ENCODE results near the gene USH2A. TPM values are rescaled to one million over a fixed set of nuclear protein-coding genes. Genes with fewer than 3 reads are reported as not detected.

The USH2A gene
- total RNA-seq, 1 experiment from 2014 or later, result not detected

DNA sequence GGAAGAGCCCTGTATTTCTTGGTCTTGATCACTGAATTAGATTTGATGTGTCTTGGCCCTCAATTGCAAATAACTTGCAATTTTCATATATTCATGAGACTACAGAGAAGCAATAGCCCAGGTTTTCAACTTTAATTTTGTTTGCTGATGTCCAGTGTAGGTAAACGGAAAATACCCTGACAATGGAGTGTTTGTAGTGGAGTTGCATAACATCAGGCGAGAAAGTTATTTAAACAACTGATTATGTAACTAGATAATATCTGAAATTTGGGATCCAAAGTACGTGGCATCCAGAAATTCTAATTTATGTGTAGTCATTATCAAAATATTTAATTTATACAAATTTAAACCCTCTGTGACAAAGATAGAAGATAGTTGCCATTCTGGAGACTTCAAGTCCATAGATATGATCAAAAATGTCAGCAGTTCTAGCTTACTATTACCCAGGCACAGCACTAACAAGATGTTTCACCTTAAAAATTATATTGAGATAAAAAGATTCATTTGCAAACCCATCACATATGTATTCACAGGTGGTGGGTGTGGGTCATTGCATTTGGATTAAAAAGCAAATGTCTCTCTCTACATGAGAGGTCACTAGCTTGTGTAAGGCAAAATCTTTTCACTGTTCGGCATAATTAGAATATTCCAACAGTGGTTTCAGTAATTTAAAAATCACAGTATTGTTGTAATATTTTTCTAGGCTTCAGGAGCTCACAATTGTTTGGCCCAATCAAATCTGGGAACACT lies 705.4 kb downstream of the USH2A start:
- H3K36me3 ChIP-seq (ENCODE audit: insufficient read depth, low read length, poor library complexity, severe bottlenecking), result no peaks in the 10 kb centered on the region

DNA sequence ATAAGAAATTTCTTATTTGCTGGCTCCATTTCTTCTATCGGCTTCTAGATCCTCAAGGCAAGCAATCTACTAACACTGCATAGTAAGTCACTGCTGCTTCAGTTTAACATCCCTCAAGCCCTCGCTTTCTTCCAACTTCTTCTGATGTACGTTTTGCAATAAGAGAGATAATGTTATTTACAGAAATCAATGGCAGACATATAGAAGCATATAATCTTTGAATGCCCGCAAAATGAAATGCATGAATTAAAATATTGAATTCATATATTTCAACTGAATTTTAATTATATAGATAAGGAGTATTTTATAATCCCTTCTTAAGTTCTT lies 712.4 kb downstream of the USH2A start:
- CTCF ChIA-PET, result interaction anchor here (1.0 to 1.1 kb wide), 2 partner anchors 21 to 510 kb away, joined by 3 to 5 read pairs; no protein-coding TSS in a partner anchor

More for the DNA sequence above, 705.4 kb downstream of the USH2A start:
- TF ChIP-seq, protein P1, sequence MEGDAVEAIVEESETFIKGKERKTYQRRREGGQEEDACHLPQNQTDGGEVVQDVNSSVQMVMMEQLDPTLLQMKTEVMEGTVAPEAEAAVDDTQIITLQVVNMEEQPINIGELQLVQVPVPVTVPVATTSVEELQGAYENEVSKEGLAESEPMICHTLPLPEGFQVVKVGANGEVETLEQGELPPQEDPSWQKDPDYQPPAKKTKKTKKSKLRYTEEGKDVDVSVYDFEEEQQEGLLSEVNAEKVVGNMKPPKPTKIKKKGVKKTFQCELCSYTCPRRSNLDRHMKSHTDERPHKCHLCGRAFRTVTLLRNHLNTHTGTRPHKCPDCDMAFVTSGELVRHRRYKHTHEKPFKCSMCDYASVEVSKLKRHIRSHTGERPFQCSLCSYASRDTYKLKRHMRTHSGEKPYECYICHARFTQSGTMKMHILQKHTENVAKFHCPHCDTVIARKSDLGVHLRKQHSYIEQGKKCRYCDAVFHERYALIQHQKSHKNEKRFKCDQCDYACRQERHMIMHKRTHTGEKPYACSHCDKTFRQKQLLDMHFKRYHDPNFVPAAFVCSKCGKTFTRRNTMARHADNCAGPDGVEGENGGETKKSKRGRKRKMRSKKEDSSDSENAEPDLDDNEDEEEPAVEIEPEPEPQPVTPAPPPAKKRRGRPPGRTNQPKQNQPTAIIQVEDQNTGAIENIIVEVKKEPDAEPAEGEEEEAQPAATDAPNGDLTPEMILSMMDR (conservative IDR thresholded peaks at IDR 0.05; ENCODE audit: low read depth, low read length), result no peak
- no peak for TF ChIP-seq EZH2 (IDR thresholded peaks at IDR 0.05; ENCODE audit: borderline replicate concordance, low read depth, low read length, poor library complexity, severe bottlenecking)
- DNase-seq (ENCODE audit: low spot score), result no peak
- Histone ChIP-seq H3K4me3 (ENCODE audit: low read depth, low read length, poor library complexity, severe bottlenecking) (no peak overlapping the region), H3K4me1 (ENCODE audit: insufficient read depth, low read length, poor library complexity, severe bottlenecking) (no peaks in the 10 kb centered on the region), H3K9me3 (ENCODE audit: low read depth, low read length, poor library complexity, severe bottlenecking) (no peaks in the 10 kb centered on the region), H3K27ac (ENCODE audit: low read depth, low read length, poor library complexity, severe bottlenecking) (no peak overlapping the region), H3K27me3 (replicated peaks; ENCODE audit: insufficient read depth, low read depth, low read length, poor library complexity) (peaks cover 3% of the 10 kb centered on the region)
- no TSS peak for BruUV-seq (replicated peaks)
- ChIA-PET CTCF (no interaction called here), POLR2A (ENCODE audit: low non-redundant PET) (no interaction called here)
- intact Hi-C loops (cut with micrococcal nuclease; ENCODE audit: unreplicated experiment), result no loop called here

DNA sequence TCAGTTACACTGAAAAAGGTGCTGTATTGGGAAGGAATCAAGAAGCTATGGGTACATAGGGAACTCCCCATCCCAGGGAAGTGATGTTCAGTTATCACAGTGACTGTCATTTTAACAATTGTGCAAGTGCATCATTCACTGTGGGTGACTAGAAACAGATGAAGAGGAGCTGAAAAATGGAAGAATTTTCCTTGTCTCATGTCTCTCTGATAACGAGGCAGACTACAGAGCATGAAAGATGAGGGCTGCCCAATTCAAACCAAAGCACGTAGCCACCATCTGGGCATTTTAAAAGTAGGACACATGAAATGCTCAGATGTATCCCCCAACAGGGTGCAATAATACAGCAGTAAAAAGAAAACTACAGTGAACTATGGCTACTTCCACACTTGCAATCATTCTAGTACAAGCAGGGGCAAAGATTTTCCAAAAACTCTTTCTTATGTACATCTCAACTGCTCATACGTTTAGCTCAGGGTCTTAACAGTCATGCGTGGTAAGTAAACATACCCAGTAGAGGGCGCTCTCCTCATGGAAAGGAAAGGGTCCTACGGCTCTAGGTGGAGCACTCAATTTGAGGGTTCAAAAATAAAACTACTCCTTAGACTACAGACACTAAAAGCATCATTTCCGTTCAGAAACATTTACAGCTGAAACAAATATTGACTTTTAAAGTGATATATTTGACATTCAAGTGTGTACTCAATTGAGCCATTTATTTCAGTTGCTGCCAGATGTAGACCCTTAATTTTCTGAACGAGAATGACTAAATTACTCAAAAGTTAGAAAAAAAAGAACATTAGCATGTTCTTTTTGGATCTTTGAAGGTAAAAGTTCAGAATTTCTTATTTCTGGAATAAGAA lies 713.0 kb downstream of the USH2A start:
- peak; percentile 77 for DNase-seq (ENCODE audit: low spot score)
- H3K27ac ChIP-seq (ENCODE audit: low read depth, low read length, poor library complexity, severe bottlenecking), result no peak overlapping the region
- no peak for TF ChIP-seq EZH2 (IDR thresholded peaks at IDR 0.05; ENCODE audit: borderline replicate concordance, low read depth, low read length, poor library complexity, severe bottlenecking)
- TF ChIP-seq, protein P1 (conservative IDR thresholded peaks at IDR 0.05; ENCODE audit: low read depth, low read length), result peak; percentile 89
- peaks cover 27% of the 10 kb centered on the region for H3K27me3 ChIP-seq (replicated peaks; ENCODE audit: insufficient read depth, low read depth, low read length, poor library complexity)
- BruUV-seq (replicated peaks), result no TSS peak
- no peaks in the 10 kb centered on the region for H3K36me3 ChIP-seq (ENCODE audit: insufficient read depth, low read length, poor library complexity, severe bottlenecking)
- POLR2A ChIA-PET (ENCODE audit: low non-redundant PET), result no interaction called here
- intact Hi-C loops (cut with micrococcal nuclease; ENCODE audit: unreplicated experiment), result no loop called here
- no peak overlapping the region for H3K4me3 ChIP-seq (ENCODE audit: low read depth, low read length, poor library complexity, severe bottlenecking)
- H3K9me3 ChIP-seq (ENCODE audit: low read depth, low read length, poor library complexity, severe bottlenecking), result no peaks in the 10 kb centered on the region
- CTCF ChIA-PET, result interaction anchor here (0.5 to 1.1 kb wide), 4 partner anchors 19 to 659 kb away, joined by 3 to 5 read pairs (median 3); no protein-coding TSS in a partner anchor
- no peaks in the 10 kb centered on the region for H3K4me1 ChIP-seq (ENCODE audit: insufficient read depth, low read length, poor library complexity, severe bottlenecking)

More for the DNA sequence above, 712.4 kb downstream of the USH2A start:
- BruUV-seq (replicated peaks), result no TSS peak
- TF ChIP-seq EZH2 (IDR thresholded peaks at IDR 0.05; ENCODE audit: borderline replicate concordance, low read depth, low read length, poor library complexity, severe bottlenecking), result peak; percentile 58
- TF ChIP-seq, protein P1 (conservative IDR thresholded peaks at IDR 0.05; ENCODE audit: low read depth, low read length), result no peak
- intact Hi-C loops (cut with micrococcal nuclease; ENCODE audit: unreplicated experiment), result no loop called here
- H3K4me1 ChIP-seq (ENCODE audit: insufficient read depth, low read length, poor library complexity, severe bottlenecking), result no peaks in the 10 kb centered on the region
- H3K27ac ChIP-seq (ENCODE audit: low read depth, low read length, poor library complexity, severe bottlenecking), result no peak overlapping the region
- H3K4me3 ChIP-seq (ENCODE audit: low read depth, low read length, poor library complexity, severe bottlenecking), result no peak overlapping the region
- peaks cover 27% of the 10 kb centered on the region for H3K27me3 ChIP-seq (replicated peaks; ENCODE audit: insufficient read depth, low read depth, low read length, poor library complexity)
- H3K9me3 ChIP-seq (ENCODE audit: low read depth, low read length, poor library complexity, severe bottlenecking), result no peaks in the 10 kb centered on the region
- POLR2A ChIA-PET (ENCODE audit: low non-redundant PET), result no interaction called here
- no peak for DNase-seq (ENCODE audit: low spot score)
- no peaks in the 10 kb centered on the region for H3K36me3 ChIP-seq (ENCODE audit: insufficient read depth, low read length, poor library complexity, severe bottlenecking)

Measured in A673 (cell line).